ENCODE results near the gene FKRP. TPM values are rescaled to one million over a fixed set of nuclear protein-coding genes. Genes with fewer than 3 reads are reported as not detected.
"Not testable (repeated sequence)": the region's sequence is repeated elsewhere in the genome, so short reads cannot be mapped to it uniquely, and the experiment has no call there.

FKRP gene
- total RNA-seq, 2 experiments from 2014 or later = 11.4 to 12.3 TPM

DNA sequence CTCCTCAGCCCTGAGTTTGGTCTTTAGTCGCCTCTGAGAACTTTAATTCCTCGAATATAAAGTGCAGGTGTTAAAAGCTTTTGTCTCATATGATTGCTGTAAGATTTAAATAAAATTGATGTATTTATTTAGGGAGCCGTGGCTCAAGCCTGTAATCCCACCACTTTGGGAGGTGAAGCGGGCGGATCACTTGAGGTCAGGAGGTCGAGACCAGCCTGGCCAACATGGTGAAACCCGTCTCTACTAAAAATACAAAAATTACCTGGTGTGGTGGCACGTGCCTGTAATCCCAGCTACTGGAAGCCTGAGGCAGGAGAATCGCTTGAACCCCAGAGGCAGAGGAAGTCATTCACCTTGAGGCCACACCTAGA, 43.1 kb downstream of the FKRP start:
- Mint-ChIP-seq H3K4me3 (peak overlapping the region; percentile 23), H3K4me1 (ENCODE audit: low read depth) (peaks cover 33% of the 10 kb centered on the region), H3K27me3 (no peaks in the 10 kb centered on the region), H3K9me3 (no peaks in the 10 kb centered on the region), H3K27ac (peak overlapping the region; percentile 99), H3K36me3 (peaks cover 35% of the 10 kb centered on the region)
- ChIA-PET CTCF (interaction anchor here (0.6 to 2.5 kb wide), 6 partner anchors 22 to 127 kb away, joined by 3 to 9 read pairs (median 5); no protein-coding TSS in a partner anchor), POLR2A (interaction anchor here (0.7 to 2.4 kb wide), 9 partner anchors 10 to 468 kb away, joined by 3 to 18 read pairs (median 6); partner anchors contain the start of genes CCDC9, FKRP and ZC3H4)
- intact Hi-C loops (cut with micrococcal nuclease) = loop anchor here (1.0 to 5.0 kb wide), 6 partner anchors 42 to 1468 kb away; partner anchors contain the start of genes AP2S1, CARD8, FKRP and STRN4
- no peak for DNase-seq

DNA sequence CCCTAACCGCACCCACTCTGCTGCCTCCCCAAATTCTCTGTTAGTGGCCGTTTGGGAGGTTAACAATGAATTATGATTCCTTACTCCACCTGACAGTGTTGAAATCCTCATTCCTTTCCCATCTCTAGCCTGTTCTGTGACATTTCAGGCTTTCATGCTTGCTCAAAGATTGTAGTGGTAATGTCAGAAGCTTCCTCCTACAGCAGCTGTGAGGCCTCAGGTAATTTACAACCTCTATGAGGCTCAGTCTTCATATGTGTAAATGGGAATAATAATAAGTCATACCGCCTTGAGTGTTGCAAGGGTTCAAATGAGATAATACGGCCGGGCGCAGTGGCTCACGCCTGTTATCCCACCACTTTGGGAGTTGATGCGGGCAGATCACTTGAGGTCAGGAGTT, 43.5 kb downstream of the FKRP start:
- H3K9me3 Mint-ChIP-seq = no peaks in the 10 kb centered on the region
- CTCF ChIA-PET = interaction anchor here (1.2 to 2.5 kb wide), 4 partner anchors 23 to 51 kb away, joined by 4 to 9 read pairs (median 6); no protein-coding TSS in a partner anchor
- POLR2A ChIA-PET = interaction anchor here (1.3 to 1.8 kb wide), 3 partner anchors 10 to 467 kb away, joined by 5 to 18 read pairs (median 6); partner anchors contain the start of gene CCDC9
- no peaks in the 10 kb centered on the region for H3K27me3 Mint-ChIP-seq
- intact Hi-C loops (cut with micrococcal nuclease) = loop anchor here (5.0 kb wide), 3 partner anchors 42 to 1468 kb away; partner anchors contain the start of genes CARD8, FKRP, STRN4 and ZC3H4
- peaks cover 31% of the 10 kb centered on the region for H3K36me3 Mint-ChIP-seq
- H3K4me1 Mint-ChIP-seq (ENCODE audit: low read depth) = peaks cover 29% of the 10 kb centered on the region
- DNase-seq = no peak
- no peak overlapping the region for H3K4me3 Mint-ChIP-seq
- no peak overlapping the region for H3K27ac Mint-ChIP-seq

- intact Hi-C loops (cut with micrococcal nuclease) = no loop called here
- H3K4me3 Mint-ChIP-seq = peak overlapping the region; percentile 9
Observed at GRCh38 chr19:46791944-46792343, 46.1 kb downstream of the FKRP start.

DNA sequence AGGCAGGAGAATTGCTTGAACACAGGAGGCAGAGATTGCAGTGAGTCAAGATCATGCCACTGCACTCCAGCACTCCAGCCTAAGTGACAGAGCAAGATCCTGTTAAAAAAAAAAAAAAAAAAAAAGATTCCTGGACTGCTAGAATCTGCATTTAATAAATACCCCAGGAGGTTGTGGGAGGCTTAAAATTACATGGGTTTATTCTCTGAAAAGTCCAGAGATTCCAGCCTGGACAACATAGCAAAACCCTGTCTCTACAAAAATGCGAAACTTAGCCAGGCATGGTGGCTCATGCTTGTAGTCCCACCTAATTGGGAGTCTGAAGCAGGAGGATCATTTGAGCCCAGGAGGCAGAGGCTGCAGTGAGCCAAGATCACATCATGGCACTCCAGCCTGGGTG, 52.0 kb downstream of the FKRP start:
- H3K36me3 Mint-ChIP-seq = no peaks in the 10 kb centered on the region
- ChIA-PET CTCF (interaction anchor here (1.0 kb wide), 1 partner anchor 44 kb away, joined by 3 read pairs; no protein-coding TSS in a partner anchor), POLR2A (no interaction called here)

More at GRCh38 chr19:46791944-46792343, 46.1 kb downstream of the FKRP start:
- H3K4me1 Mint-ChIP-seq (ENCODE audit: low read depth) = peaks cover 24% of the 10 kb centered on the region
- H3K36me3 Mint-ChIP-seq = peaks cover 5% of the 10 kb centered on the region
- no peaks in the 10 kb centered on the region for H3K27me3 Mint-ChIP-seq
- POLR2A ChIA-PET = no interaction called here
- DNase-seq = peak; percentile 44
- H3K9me3 Mint-ChIP-seq = no peaks in the 10 kb centered on the region
- peak overlapping the region; percentile 55 for H3K27ac Mint-ChIP-seq
- CTCF ChIA-PET = interaction anchor here (1.1 to 2.2 kb wide), 3 partner anchors 25 to 34 kb away, joined by 3 to 8 read pairs (median 4); no protein-coding TSS in a partner anchor

DNA sequence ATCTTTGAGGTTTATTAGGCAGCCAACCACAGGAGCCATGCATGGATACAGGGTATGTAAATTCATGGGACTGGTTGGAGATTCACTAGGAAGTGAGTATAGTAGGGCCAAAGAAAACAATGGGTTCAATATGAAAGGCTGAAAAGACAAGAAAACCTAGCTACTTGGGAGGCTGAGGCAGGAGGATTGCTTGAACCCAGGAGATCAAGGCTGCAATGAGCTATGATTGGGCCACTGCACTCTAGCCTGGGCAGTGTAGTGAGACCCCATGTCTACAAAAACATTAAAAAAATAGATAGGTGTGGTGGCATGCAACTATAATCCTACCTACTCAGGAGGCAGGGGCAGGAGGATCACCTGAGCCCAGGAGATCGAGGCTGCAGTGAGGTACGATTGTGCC, 52.9 kb downstream of the FKRP start:
- Mint-ChIP-seq H3K36me3 (no peaks in the 10 kb centered on the region), H3K4me3 (no peak overlapping the region), H3K27me3 (no peaks in the 10 kb centered on the region), H3K27ac (no peak overlapping the region), H3K9me3 (no peaks in the 10 kb centered on the region), H3K4me1 (ENCODE audit: low read depth) (no peaks in the 10 kb centered on the region)
- ChIA-PET CTCF (interaction anchor here (1.7 kb wide), 1 partner anchor 32 kb away, joined by 9 read pairs; no protein-coding TSS in a partner anchor), POLR2A (interaction anchor here (1.4 kb wide), 1 partner anchor 10 kb away, joined by 5 read pairs; the partner anchor contains the start of gene SLC1A5)
- no peak for DNase-seq
- intact Hi-C loops (cut with micrococcal nuclease) = no loop called here

More for the DNA sequence above, 52.0 kb downstream of the FKRP start:
- Mint-ChIP-seq H3K27ac (no peak overlapping the region), H3K4me3 (no peak overlapping the region), H3K27me3 (no peaks in the 10 kb centered on the region), H3K4me1 (ENCODE audit: low read depth) (no peaks in the 10 kb centered on the region), H3K9me3 (no peaks in the 10 kb centered on the region)
- intact Hi-C loops (cut with micrococcal nuclease) = no loop called here
- no peak for DNase-seq

GRCh38 chr19:46802152-46802551, 56.3 kb downstream of the FKRP start:
- Mint-ChIP-seq H3K36me3 (no peaks in the 10 kb centered on the region), H3K4me1 (ENCODE audit: low read depth) (no peaks in the 10 kb centered on the region), H3K9me3 (no peaks in the 10 kb centered on the region), H3K4me3 (no peak overlapping the region), H3K27ac (no peak overlapping the region), H3K27me3 (no peaks in the 10 kb centered on the region)
- intact Hi-C loops (cut with micrococcal nuclease) = no loop called here
- ChIA-PET CTCF (no interaction called here), POLR2A (no interaction called here)
- no peak for DNase-seq

DNA sequence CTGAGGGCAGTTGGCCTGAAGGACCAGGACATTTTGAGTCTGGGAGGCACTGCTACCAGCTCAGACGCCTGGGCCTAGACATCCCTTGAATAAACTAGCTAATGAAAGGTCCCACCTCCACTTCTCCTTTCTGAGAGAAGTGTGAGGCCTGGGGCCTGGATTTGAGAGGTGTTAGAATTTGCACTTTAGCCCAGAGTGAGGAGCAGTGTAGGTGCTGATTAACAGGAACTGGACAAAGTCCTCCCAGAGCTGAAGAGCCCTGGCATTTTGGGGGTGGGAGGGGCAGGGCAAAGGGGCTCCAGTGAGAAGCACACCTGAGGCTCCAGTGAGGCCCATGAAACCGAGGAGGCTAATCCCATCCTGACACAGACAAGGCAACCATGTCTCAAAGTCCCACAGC, 57.7 kb downstream of the FKRP start:
- intact Hi-C loops (cut with micrococcal nuclease) = no loop called here
- no peaks in the 10 kb centered on the region for H3K4me1 Mint-ChIP-seq (ENCODE audit: low read depth)
- H3K27ac Mint-ChIP-seq = no peak overlapping the region
- ChIA-PET POLR2A (no interaction called here), CTCF (interaction anchor here (0.7 to 1.0 kb wide), 2 partner anchors 18 to 37 kb away, joined by 3 to 4 read pairs; no protein-coding TSS in a partner anchor)
- no peak for DNase-seq
- no peak overlapping the region for H3K4me3 Mint-ChIP-seq
- H3K36me3 Mint-ChIP-seq = no peaks in the 10 kb centered on the region
- H3K27me3 Mint-ChIP-seq = no peaks in the 10 kb centered on the region
- H3K9me3 Mint-ChIP-seq = no peaks in the 10 kb centered on the region

DNA sequence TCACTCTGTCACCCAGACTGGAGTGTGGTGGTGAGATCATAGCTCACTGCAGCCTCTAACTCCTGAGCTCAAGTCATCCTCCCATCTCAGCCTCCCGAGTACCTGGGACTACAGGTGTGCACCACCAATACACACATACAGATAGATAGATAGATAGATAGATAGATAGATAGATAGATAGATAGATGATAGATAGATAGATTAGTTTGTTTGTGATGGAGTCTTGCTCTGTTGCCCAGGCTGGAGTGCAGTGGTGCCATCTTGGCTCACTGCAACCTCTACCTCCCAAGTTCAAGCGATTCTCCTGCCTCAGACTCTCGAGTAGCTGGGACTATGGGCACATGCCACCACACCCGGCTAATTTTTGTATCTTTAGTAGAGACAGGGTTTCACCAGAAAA, 58.6 kb downstream of the FKRP start:
- H3K4me3 Mint-ChIP-seq; H3K4me1 Mint-ChIP-seq (ENCODE audit: low read depth); intact Hi-C loops (cut with micrococcal nuclease); DNase-seq; H3K36me3 Mint-ChIP-seq; H3K9me3 Mint-ChIP-seq; H3K27ac Mint-ChIP-seq; H3K27me3 Mint-ChIP-seq; POLR2A ChIA-PET: not testable (repeated sequence)
- CTCF ChIA-PET = interaction anchor here (0.6 to 1.8 kb wide), 3 partner anchors 38 to 290 kb away, joined by 3 to 7 read pairs (median 3); no protein-coding TSS in a partner anchor

- intact Hi-C loops (cut with micrococcal nuclease) = no loop called here
- H3K4me1 Mint-ChIP-seq (ENCODE audit: low read depth) = no peaks in the 10 kb centered on the region
- no peak overlapping the region for H3K4me3 Mint-ChIP-seq
- H3K27ac Mint-ChIP-seq = no peak overlapping the region
- no peaks in the 10 kb centered on the region for H3K27me3 Mint-ChIP-seq
- H3K9me3 Mint-ChIP-seq = no peaks in the 10 kb centered on the region
- DNase-seq = no peak
- ChIA-PET POLR2A (no interaction called here), CTCF (no interaction called here)
- no peaks in the 10 kb centered on the region for H3K36me3 Mint-ChIP-seq
Observed at GRCh38 chr19:46806656-46807055, 60.8 kb downstream of the FKRP start.

Small RNAs within 50 kb of the gene (microRNA-seq; reads per million reads assigned to microRNA genes)
- not detected for gene MIR320E (ENCODE audit: borderline microRNAs expressed, borderline number of aligned reads, borderline replicate concordance)

Other genes with a start within 250 kb of the FKRP start
- gene CALM3, start 144.7 kb upstream of the FKRP start, total RNA-seq = 100 to 1,000 TPM; 410 to 425 TPM
- gene PTGIR, start 121.0 kb upstream of the FKRP start, total RNA-seq = 10 to 100 TPM; 22.6 to 24.6 TPM
- 1 to 10 TPM; 9.5 TPM for gene GNG8, start 109.9 kb upstream of the FKRP start, total RNA-seq
- gene DACT3, start 84.9 kb upstream of the FKRP start, total RNA-seq = 1 to 10 TPM; 2.8 to 3.0 TPM
- 10 to 100 TPM; 78.8 to 84.4 TPM for gene PRKD2, start 28.9 kb upstream of the FKRP start, total RNA-seq
- gene STRN4, start 393 bp downstream of the FKRP start, total RNA-seq = 10 to 100 TPM; 52.6 to 59.3 TPM
- gene SLC1A5, start 42.5 kb downstream of the FKRP start, total RNA-seq = 100 to 1,000 TPM; 202 to 205 TPM
- gene AP2S1, start 104.8 kb downstream of the FKRP start, total RNA-seq = 100 to 1,000 TPM; 108 to 117 TPM
- gene ARHGAP35, start 114.9 kb downstream of the FKRP start, total RNA-seq = 10 to 100 TPM; 17.8 to 18.5 TPM